DND-41 (cell line): ENCODE results near the gene GALNTL6.

Source experiments
- EZH2 ChIP-seq: IDR thresholded peaks from 3 replicates; pipeline ENCODE4 v1.6.1; 2012; ENCODE audit warnings: borderline replicate concordance, low read depth, mild to moderate bottlenecking, moderate library complexity, low read length, inconsistent platforms; ENCODE audit not compliant: severe bottlenecking
- TF ChIP-seq, protein P1 (sequence below): IDR thresholded peaks from 2 replicates; pipeline ENCODE4 v1.5.1; 2012; ENCODE audit warnings: borderline replicate concordance, low read length, moderate library complexity, mild to moderate bottlenecking; ENCODE audit not compliant: poor library complexity, severe bottlenecking; ENCODE audit errors: extremely low read depth

- TF ChIP-seq, protein P1, sequence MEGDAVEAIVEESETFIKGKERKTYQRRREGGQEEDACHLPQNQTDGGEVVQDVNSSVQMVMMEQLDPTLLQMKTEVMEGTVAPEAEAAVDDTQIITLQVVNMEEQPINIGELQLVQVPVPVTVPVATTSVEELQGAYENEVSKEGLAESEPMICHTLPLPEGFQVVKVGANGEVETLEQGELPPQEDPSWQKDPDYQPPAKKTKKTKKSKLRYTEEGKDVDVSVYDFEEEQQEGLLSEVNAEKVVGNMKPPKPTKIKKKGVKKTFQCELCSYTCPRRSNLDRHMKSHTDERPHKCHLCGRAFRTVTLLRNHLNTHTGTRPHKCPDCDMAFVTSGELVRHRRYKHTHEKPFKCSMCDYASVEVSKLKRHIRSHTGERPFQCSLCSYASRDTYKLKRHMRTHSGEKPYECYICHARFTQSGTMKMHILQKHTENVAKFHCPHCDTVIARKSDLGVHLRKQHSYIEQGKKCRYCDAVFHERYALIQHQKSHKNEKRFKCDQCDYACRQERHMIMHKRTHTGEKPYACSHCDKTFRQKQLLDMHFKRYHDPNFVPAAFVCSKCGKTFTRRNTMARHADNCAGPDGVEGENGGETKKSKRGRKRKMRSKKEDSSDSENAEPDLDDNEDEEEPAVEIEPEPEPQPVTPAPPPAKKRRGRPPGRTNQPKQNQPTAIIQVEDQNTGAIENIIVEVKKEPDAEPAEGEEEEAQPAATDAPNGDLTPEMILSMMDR: no peak
- TF ChIP-seq EZH2: no peak
Measured at GRCh38 chr4:173038192-173038896, 1225.1 kb downstream of the GALNTL6 start.
